H9 (cell line): ENCODE data around the gene MAP1LC3C. TPM values are rescaled to one million over a fixed set of nuclear protein-coding genes. Genes with fewer than 3 reads are reported as not detected.

ENCODE experiments used
- DNase-seq: peaks from one replicate; pipeline ENCODE4 v3.0.0-alpha.2; 2017
- H2AFZ ChIP-seq: one replicate; pipeline ENCODE4 v1.6.1; 2013; ENCODE audit warnings: mild to moderate bottlenecking, low read length, control low read depth, moderate library complexity
- H2AK5ac ChIP-seq: 2 replicates; pipeline ENCODE4 v1.6.1; 2013; ENCODE audit warnings: low read length, control low read depth, mixed read lengths; ENCODE audit not compliant: insufficient read length
- H2BK120ac ChIP-seq: one replicate; pipeline ENCODE4 v1.6.1; 2013; ENCODE audit warnings: low read depth, mild to moderate bottlenecking, low read length, control low read depth, inconsistent platforms; ENCODE audit not compliant: poor library complexity, severe bottlenecking
- H2BK12ac ChIP-seq: 2 replicates; pipeline ENCODE4 v1.6.1; 2013; ENCODE audit warnings: low read length, control low read depth, mixed read lengths, low read depth; ENCODE audit not compliant: insufficient read length
- H2BK15ac ChIP-seq: 2 replicates; pipeline ENCODE4 v1.6.1; 2013; ENCODE audit warnings: low read depth, low read length, control low read depth
- H2BK20ac ChIP-seq: one replicate; pipeline ENCODE4 v1.6.1; 2013; ENCODE audit warnings: low read depth, mild to moderate bottlenecking, low read length, control low read depth, inconsistent platforms; ENCODE audit not compliant: poor library complexity, severe bottlenecking
- H2BK5ac ChIP-seq: 2 replicates; pipeline ENCODE4 v1.6.1; 2013; ENCODE audit warnings: low read length, control low read depth, mixed read lengths; ENCODE audit not compliant: insufficient read length
- H3K14ac ChIP-seq: 2 replicates; pipeline ENCODE4 v1.6.1; 2013; ENCODE audit warnings: low read length, control low read depth; ENCODE audit not compliant: insufficient read depth
- H3K18ac ChIP-seq: 2 replicates; pipeline ENCODE4 v1.6.1; 2013; ENCODE audit warnings: low read depth, mild to moderate bottlenecking, mixed read lengths, low read length, control low read depth; ENCODE audit not compliant: insufficient read length
- H3K23ac ChIP-seq: 2 replicates; pipeline ENCODE4 v1.6.1; 2013; ENCODE audit warnings: low read length, control low read depth, mixed read lengths, low read depth; ENCODE audit not compliant: insufficient read length
- H3K23me2 ChIP-seq: 2 replicates; pipeline ENCODE4 v1.6.1; 2013; ENCODE audit warnings: low read depth, mild to moderate bottlenecking, mixed read lengths, low read length, control low read depth; ENCODE audit not compliant: insufficient read length, poor library complexity, severe bottlenecking
- H3K27ac ChIP-seq: 2 replicates; pipeline ENCODE4 v1.5.1; 2013; ENCODE audit warnings: low read length, control low read depth, mixed read lengths, low read depth; ENCODE audit not compliant: insufficient read length
- H3K27me3 ChIP-seq: 2 replicates; pipeline ENCODE4 v1.6.1; 2013; ENCODE audit warnings: low read length, control low read depth, inconsistent platforms; ENCODE audit not compliant: insufficient read depth
- H3K4ac ChIP-seq: 2 replicates; pipeline ENCODE4 v1.6.1; 2013; ENCODE audit warnings: low read depth, mild to moderate bottlenecking, control low read depth, inconsistent platforms, low read length, moderate library complexity
- H3K4me1 ChIP-seq: 2 replicates; pipeline ENCODE4 v1.6.1; 2013; ENCODE audit warnings: low read length, control low read depth, inconsistent platforms; ENCODE audit not compliant: insufficient read depth
- H3K4me2 ChIP-seq: 2 replicates; pipeline ENCODE4 v1.6.1; 2013; ENCODE audit warnings: low read length, control low read depth, mixed read lengths; ENCODE audit not compliant: insufficient read length, insufficient read depth
- H3K56ac ChIP-seq: 2 replicates; pipeline ENCODE4 v1.6.1; 2013; ENCODE audit warnings: low read depth, mild to moderate bottlenecking, mixed read lengths, low read length, control low read depth; ENCODE audit not compliant: insufficient read length
- H3K79me1 ChIP-seq: 2 replicates; pipeline ENCODE4 v1.6.1; 2013; ENCODE audit warnings: low read depth, mild to moderate bottlenecking, moderate library complexity, low read length, control low read depth, inconsistent platforms; ENCODE audit not compliant: insufficient read depth, poor library complexity, severe bottlenecking
- H3K79me2 ChIP-seq: 2 replicates; pipeline ENCODE4 v1.6.1; 2013; ENCODE audit warnings: low read length, control low read depth, inconsistent platforms; ENCODE audit not compliant: insufficient read depth
- H3K9ac ChIP-seq: 2 replicates; pipeline ENCODE4 v1.6.1; 2013; ENCODE audit warnings: low read length, control low read depth, mixed read lengths; ENCODE audit not compliant: insufficient read length; ENCODE audit errors: extremely low read depth
- H3K9me3 ChIP-seq: one replicate; pipeline ENCODE4 v1.6.1; 2013; ENCODE audit warnings: low read depth, low read length, inconsistent platforms; ENCODE audit not compliant: control insufficient read depth
- H3T11ph ChIP-seq: one replicate; pipeline ENCODE4 v1.6.1; 2013; ENCODE audit warnings: mild to moderate bottlenecking, low read length, control low read depth, inconsistent platforms
- H4K20me1 ChIP-seq: one replicate; pipeline ENCODE4 v1.6.1; 2013; ENCODE audit not compliant: control insufficient read depth, insufficient read length, insufficient read depth
- H4K5ac ChIP-seq: 2 replicates; pipeline ENCODE4 v1.6.1; 2013; ENCODE audit warnings: low read depth, mild to moderate bottlenecking, mixed read lengths, low read length, control low read depth; ENCODE audit not compliant: insufficient read length
- H4K8ac ChIP-seq: replicated peaks from 2 replicates; pipeline ENCODE4 v1.6.1; 2013; ENCODE audit warnings: low read length, control low read depth, mixed read lengths, low read depth; ENCODE audit not compliant: insufficient read length
- H4K91ac ChIP-seq: 2 replicates; pipeline ENCODE4 v1.6.1; 2013; ENCODE audit warnings: low read depth, mild to moderate bottlenecking, moderate library complexity, mixed read lengths, low read length, control low read depth; ENCODE audit not compliant: insufficient read length
- H3K27ac Mint-ChIP-seq, 3 experiments: 2 replicates in 2 of 3; 3 replicates in 1 of 3; pipeline ENCODE4 v1.8.0; 2020 to 2021; ENCODE audit warnings: mixed read lengths in 3 of 3, mild to moderate bottlenecking in 1 of 3, moderate library complexity in 1 of 3
- H3K27me3 Mint-ChIP-seq: 2 replicates; pipeline ENCODE4 v1.8.0; 2021; ENCODE audit warnings: low read depth, mild to moderate bottlenecking, moderate library complexity, mixed read lengths
- H3K36me3 Mint-ChIP-seq, 3 experiments: 2 replicates in 2 of 3; 3 replicates in 1 of 3; pipeline ENCODE4 v1.8.0; 2020 to 2021; ENCODE audit warnings: low read depth in 3 of 3, mixed read lengths in 3 of 3; ENCODE audit not compliant: insufficient read depth in 1 of 3
- H3K4me1 Mint-ChIP-seq, 2 experiments: 2 replicates each; pipeline ENCODE4 v1.8.0; 2020; ENCODE audit warnings: mixed read lengths in 2 of 2
- H3K4me3 Mint-ChIP-seq, 2 experiments: 2 replicates in 1 of 2; 3 replicates in 1 of 2; pipeline ENCODE4 v1.8.0; 2020 to 2021; ENCODE audit warnings: mild to moderate bottlenecking in 2 of 2, mixed read lengths in 2 of 2, moderate library complexity in 1 of 2
- H3K9me3 Mint-ChIP-seq, 2 experiments: 2 replicates in 1 of 2; 3 replicates in 1 of 2; pipeline ENCODE4 v1.8.0; 2020; ENCODE audit warnings: mild to moderate bottlenecking in 2 of 2, mixed read lengths in 2 of 2, moderate library complexity in 1 of 2
- CTCF ChIP-seq: fragments of 200-600 bp; sonication (generic); conservative IDR thresholded peaks from 3 replicates; pipeline ENCODE4 v1.8.0; 2021; ENCODE audit warnings: antibody characterized with exemption, mild to moderate bottlenecking
- WGBS: extraction: QIAGEN DNeasy Blood & Tissue Kit; methylation state at CpG from one replicate; pipeline ENCODE4 v1.1.7; 2013; ENCODE audit warnings: missing lambda C conversion rate, low lambda C conversion rate, mixed read lengths; ENCODE audit not compliant: insufficient read length; ENCODE audit errors: extremely low coverage; 5-methylcytosine and 5-hydroxymethylcytosine counted together
- total RNA-seq: library from RNA; stranded (reverse); gene quantifications from 2 replicates; pipeline ENCODE4 v1.2.1, GENCODE V29; 2021

The MAP1LC3C gene
- total RNA-seq, 1 experiment from 2014 or later, result 3.6 TPM

GRCh38 chr1:241998412-241998921 is 431 bp downstream of the MAP1LC3C start:
- H3K36me3 Mint-ChIP-seq, result no peaks in the 10 kb centered on the region
- H3K23me2 ChIP-seq, result peaks cover 5% of the 10 kb centered on the region
- no peaks in the 10 kb centered on the region for H4K20me1 ChIP-seq
- peaks cover 4% of the 10 kb centered on the region; the same call in 1 of the 2 replicates for H3K27me3 Mint-ChIP-seq
- no peak overlapping the region for H3K9ac ChIP-seq
- no peak overlapping the region for H3T11ph ChIP-seq
- peak; percentile 94 for TF ChIP-seq CTCF
- no peaks in the 10 kb centered on the region for H3K79me2 ChIP-seq
- H4K91ac ChIP-seq, result no peak overlapping the region
- WGBS, result no CpG with 5 or more reads among the region's 20 CpGs
- H3K9me3 Mint-ChIP-seq, result no peaks in the 10 kb centered on the region
- no peak overlapping the region for H4K5ac ChIP-seq
- no peak overlapping the region for H2BK120ac ChIP-seq
- H3K27ac Mint-ChIP-seq, result peak overlapping the region in 2 of 3 experiments; percentile 45 to 65; a peak in 2 of 7 replicates
- H3K4me1 ChIP-seq, result peaks cover 4% of the 10 kb centered on the region; the same call in 1 of the 2 replicates
- peak overlapping the region; percentile 68 to 81 for H3K4me3 Mint-ChIP-seq
- H4K8ac ChIP-seq, result no peak overlapping the region
- H3K9me3 ChIP-seq, result no peaks in the 10 kb centered on the region
- H3K4ac ChIP-seq, result no peak overlapping the region
- no peak overlapping the region for H3K27ac ChIP-seq
- no peak overlapping the region for H3K23ac ChIP-seq
- DNase-seq, result peak; percentile 82
- H3K27me3 ChIP-seq, result no peaks in the 10 kb centered on the region
- H3K56ac ChIP-seq, result no peak overlapping the region
- no peaks in the 10 kb centered on the region for H3K79me1 ChIP-seq
- peak overlapping the region; percentile 80 for H3K4me2 ChIP-seq
- no peak overlapping the region for H2BK15ac ChIP-seq
- no peak overlapping the region for H2BK5ac ChIP-seq
- H2AFZ ChIP-seq, result peak overlapping the region; percentile 96
- no peak overlapping the region for H2AK5ac ChIP-seq
- H2BK20ac ChIP-seq, result no peak overlapping the region
- H3K18ac ChIP-seq, result no peak overlapping the region
- H2BK12ac ChIP-seq, result no peak overlapping the region
- H3K14ac ChIP-seq, result no peak overlapping the region
- H3K4me1 Mint-ChIP-seq, result peaks cover 12 to 29% of the 10 kb centered on the region in 2 experiments
